NCI-H446 treated with DMSO at 0.1 percent for 48 hours (cell line): ENCODE data around the gene STRN3.
"Not testable (repeated sequence)": the region's sequence is repeated elsewhere in the genome, so short reads cannot be mapped to it uniquely, and the experiment has no call there.

Experiments
- DNase-seq: peaks from one replicate; lab custom pipeline; 2025; lab: John Stamatoyannopoulos, UW

Gene STRN3

DNA sequence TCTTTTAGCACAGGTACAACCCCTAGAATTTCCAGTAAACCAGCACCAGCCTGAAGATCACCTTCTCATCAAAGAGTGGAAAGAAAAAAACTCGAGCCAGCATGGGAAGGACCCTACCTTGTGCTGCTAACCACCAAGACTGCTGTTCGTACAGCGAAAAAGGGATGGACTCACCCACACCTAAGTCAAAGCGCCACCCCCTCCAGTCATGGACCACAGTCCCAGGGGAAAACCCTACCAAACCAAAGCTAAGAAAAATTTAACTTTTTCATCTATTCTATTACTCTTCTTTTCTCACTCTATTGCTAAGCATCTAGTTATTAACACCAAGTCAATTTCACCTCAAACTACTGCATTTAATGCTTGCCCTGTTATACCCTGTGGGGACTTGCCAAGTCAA, 56.4 kb downstream of the STRN3 start:
- DNase-seq, result not testable (repeated sequence)

DNA sequence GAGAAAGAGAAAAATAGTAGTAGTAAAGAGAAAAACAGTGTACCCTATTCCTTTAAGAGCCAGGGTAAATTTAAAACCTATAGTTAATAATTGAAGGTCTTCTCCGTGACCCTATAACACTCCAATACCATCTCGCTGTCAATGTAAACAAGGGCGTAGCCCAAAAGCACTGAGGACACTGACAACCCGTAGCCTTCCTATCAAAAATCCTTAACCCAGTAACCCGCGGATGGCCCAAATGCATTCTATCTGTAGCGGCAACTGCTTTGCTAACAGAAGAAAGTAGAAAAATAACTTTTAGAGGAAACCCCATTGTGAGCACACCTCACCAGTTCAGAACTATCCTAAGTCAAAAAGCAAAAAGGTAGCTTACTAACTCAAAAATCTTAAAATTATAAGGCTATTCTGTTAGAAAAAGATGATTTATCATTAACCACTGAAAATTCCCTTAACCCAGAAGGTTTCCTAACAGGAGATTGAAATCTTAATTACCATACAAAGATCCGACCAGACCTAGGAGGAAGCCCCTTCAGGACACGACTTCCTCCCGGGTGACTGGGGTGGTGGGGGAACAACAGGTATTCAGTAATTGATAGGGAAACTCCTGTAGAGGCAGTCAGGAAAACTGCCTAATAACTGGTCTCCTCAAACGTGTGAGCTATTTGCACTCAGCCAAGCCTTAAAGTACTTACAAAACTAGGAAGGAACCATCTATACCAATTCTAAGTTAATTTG, 58.6 kb downstream of the STRN3 start:
- DNase-seq, result not testable (repeated sequence)

DNA sequence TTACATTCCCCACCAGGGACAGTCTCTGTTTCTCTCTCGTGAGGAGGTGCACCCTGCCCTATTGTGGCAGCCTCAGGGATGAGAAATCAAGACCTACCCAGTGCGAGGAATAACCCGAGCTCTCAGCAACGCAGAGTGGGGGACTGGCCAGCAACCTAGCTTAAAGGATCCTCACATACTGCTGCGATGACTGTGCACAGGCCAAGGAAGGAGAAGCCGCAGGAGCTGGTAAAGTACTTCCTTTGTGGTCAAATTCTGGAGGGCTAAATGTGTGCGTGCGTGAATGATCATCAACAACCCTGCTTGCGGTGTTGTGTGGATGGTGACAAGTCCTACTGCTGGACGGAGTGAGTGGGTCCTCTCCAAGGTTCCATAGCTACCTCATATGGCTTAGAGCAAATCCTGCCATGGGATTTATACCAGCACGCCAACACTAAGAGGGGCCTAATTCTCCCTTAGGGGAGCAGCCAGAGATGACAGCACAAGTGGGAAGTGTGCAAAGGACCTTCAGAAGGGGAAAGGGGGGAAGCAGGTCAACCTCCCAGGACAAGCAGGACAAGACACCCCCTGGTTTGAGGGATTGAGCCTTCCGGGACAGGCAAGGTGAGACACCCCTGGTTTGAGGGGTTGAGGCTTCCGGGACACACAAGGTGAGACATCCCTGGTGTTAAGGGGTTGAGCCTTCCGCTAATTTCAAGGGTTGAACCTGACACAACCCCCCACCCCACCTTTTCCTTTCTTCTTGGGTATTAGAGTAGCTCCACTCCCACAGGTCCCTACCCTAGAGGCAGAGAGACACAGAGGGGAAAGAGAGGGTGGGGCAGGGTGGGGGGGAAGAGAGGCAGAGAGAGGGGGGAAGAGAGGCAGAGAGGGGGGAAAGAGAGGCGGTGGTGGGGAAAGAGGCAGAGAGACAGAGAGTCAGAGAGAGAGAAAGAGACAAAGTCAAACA, 59.5 kb downstream of the STRN3 start:
- DNase-seq, result no peak

DNA sequence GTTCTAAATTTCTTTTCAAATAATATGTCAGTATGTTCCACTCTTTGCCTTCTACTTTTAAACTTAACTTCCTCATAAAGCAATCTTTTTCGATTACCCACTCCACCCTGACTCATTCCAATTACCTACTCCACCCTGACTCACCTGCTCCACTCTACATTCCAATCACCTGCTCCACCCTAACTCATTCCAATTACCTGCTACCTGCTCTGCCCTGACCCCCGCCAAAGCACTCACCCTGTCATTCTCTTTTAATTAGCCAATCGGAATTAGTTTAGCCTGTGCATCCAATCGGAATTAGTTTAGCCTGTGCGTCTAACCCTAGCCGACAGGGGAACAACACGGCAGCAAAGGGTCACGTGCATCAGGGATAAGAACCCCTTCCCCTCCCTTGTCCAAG, 60.3 kb downstream of the STRN3 start:
- DNase-seq, result not testable (repeated sequence)

DNA sequence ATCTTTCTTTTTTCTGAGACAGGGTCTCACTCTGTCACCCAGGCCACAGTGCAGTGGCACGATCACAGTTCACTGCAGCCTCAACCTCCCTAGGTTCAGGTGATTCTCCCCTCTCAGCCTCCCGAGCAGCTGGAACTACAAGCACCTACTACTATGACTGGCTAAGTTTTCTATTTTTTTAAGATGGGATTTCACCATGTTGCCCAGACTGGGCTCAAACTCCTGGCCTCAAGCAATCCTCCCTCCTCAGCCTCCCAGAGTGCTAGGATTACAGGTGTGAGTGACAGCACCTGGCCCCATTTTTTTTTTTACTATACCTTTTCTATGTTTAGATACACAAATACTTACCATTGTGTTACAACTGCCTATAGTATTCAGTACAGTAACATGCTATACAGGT, 63.6 kb downstream of the STRN3 start:
- DNase-seq, result not testable (repeated sequence)

DNA sequence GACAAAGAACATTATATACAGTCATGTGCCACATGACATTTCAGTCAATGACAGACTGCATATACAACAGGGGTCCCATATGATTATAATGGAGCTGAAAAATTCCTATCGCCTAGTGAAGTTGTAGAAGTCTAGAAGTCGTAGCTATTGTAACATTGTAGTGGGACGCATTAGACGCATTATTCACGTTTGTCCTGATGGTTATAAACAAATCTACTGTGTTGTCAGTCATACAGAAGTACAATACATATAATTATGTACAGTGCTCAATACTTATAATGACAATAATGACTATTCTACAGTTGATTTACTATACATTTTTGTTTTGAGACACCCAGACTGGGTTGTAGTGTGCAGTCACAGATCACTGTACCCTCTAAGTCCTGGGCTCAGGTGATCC, 64.8 kb downstream of the STRN3 start:
- no peak for DNase-seq

DNA sequence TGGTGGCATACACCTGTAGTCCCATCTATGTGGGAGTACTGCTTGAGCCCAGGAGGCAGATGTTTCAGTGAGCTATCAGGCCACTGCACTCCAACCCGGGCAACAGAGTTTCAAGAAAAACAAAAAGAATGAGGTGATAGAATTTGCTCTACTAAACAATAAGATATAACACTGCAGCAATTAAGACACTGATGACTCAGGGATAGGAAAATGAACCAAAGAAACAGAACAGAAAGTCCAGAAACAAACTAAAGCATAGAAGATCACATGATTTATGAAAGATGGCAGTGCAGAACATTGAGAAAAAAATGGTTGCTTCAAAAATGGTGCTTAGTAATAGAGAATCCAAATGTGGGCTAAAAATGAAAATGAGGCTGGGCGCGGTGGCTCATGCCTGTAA, 66.0 kb downstream of the STRN3 start:
- DNase-seq, result no peak

DNA sequence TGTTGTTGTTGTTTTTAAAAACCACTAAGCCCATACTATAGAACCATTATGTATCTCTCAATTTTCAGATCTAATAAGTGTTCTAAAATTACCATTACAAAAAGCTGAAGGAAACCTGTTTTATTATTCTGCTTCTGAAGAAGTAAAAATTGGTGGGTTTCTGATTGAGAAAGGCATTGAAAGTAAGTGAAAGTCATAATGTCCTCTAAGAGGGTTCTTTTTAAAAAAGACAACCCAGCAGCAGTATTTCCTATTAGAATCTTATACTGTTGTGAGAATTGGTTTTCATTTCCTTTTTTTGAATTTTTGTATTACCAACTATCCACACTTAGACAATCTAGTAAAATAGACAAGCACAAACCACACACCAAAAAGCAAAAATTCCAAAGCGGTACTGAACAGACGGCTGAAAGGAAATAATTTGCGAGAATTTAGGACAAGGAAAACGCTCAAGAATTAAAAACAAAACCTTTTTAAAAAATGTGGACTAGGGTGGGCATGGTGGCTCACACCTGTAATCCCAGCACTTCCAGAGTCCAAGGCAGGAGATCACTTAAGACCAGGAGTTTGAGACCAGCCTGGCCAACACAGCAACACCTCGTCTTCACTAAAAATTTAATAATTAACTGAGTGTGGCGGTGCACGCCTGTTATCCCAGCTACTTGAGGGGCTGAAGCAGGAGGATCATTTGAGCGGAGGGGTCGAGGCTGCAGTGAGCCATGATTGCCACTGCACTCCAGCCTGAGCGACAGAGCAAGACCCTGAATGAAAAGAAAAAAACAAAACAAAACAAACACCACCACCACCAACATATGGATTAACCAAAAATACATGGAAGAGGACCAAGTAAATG, 67.4 kb downstream of the STRN3 start:
- no peak for DNase-seq

DNA sequence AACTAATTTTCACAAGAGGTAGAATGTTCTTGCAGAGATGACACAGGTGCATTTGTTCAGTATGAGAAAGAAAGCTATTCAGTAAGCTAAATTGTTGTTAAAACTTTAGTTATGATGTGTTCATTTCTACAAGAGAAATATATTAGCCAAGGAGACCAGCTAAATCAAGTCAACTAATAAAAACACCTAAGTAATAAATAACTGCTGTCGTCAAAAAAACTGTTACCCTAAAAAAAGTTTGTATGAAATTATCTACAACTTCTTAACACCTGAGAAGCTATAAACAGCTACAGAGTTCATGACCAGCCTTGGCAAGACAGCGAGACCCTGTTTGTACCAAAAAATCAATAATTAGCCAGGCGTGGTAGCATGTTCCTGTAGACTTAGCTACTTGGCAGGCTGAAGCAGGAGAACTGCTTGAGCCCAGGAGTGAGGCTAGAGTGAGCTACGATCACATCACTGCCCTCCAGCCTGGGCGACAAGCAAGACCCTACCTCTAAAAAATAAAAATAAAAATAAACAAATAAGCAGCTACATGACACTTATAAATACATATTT, 68.3 kb downstream of the STRN3 start:
- no peak for DNase-seq

DNA sequence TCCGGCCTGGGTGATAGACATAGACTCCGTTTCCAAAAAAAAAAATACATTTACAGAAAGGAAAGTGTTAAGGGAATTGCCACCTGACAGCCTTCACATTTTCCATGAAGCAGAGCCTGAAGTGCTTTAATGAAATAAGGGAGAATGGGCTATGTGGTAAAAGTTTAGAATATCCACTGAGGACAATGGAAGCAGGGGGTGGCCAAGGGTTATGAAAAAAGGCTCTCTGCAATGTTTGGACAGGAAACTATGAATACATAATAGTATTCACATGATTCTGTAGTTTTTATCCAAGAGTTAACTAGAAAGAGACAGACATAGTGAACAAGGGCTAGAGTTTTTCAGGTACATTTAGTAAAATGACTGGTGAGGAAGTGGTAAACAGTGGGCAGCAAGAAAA, 76.5 kb downstream of the STRN3 start:
- no peak for DNase-seq

DNA sequence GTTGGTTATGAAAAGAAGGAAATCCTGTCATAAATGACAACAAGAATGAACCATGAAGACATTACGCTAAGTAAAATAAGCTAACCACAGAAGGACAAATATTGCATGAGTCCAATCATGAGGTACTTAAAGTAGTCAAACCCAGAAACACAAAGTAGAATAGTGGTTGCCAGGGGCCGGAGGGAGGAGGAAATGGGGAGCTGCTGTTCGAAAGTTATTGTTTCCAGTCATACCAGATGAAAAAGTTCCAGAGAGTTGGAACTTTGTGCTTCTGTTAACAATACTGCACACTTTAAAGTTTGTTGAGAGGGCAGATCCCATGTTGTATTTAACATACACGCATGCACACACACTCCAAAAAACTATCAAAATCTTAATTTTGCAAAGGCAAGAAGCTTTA, 82.5 kb downstream of the STRN3 start:
- DNase-seq, result no peak

DNA sequence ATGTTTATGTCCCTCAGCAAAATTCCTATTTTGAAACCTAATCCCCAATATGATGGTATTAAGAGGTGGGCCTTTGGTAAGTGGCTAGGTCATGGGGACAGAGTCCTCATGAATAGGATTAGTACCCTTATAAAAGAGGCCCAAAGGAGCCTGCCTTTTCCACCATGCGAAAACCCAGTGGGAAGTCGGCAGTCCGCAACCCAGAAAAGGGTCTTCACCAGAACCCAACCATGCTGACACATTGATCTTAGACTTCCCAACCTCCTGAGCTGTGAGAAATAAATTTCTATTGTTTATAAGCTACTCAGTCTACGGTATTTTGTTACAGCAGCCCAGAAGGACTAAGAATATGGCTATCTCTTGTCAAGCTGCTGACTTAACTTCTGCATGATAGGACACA, 85.3 kb downstream of the STRN3 start:
- no peak for DNase-seq

DNA sequence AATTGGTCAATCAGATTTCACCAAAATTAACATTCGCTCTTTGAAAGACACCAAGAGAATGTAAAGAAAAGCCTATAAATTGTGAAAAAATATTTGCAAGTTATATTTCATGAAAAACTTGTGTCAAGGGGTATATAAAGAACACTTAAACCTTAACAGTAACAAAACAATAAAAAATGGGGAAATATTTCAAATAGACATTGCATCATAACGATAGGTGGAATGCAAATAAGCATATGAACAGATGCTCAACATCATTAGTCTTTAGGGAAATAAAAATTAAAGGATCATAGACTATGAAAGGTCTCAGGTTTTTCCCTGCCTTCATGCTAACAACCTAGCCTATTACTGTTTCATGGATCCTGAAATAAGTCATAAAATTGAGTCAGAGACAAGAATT, 87.6 kb downstream of the STRN3 start:
- no peak for DNase-seq

DNA sequence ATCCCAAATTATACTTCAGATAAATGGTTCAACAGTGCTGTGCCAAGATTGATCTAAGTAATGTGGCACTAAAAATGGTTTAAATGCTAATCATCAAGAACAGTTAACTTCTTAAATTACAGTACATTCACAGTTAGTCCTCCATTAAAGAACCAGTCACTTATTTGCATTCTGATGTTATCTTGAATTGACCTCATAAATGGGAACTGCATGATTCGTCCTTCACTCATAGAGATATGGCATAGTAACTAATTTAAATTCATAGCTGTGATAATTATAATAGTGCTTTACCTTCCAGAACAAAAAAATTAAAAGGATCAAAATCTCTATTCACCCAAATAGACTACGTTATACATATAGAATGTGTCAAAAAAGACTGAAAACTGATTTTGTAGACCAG, 90.7 kb downstream of the STRN3 start:
- no peak for DNase-seq

DNA sequence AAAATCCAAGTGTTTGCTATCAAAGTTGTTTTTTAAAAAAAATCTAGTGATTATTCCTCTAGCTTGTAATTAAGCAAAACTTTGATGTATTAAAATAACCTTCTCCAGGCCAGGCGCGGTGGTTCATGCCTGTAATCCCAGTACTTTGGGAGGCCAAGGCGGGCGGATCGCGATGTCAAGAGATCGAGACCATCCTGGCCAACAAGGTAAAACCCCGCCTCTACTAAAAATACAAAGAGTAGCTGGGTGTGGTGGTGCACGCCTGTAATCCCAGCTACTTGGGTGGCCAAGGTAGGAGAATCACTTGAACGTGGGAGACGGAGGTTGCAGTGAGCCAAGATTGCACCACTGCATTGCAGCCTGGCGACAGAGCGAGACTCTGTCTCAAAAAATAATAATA, 92.2 kb downstream of the STRN3 start:
- DNase-seq, result not testable (repeated sequence)

DNA sequence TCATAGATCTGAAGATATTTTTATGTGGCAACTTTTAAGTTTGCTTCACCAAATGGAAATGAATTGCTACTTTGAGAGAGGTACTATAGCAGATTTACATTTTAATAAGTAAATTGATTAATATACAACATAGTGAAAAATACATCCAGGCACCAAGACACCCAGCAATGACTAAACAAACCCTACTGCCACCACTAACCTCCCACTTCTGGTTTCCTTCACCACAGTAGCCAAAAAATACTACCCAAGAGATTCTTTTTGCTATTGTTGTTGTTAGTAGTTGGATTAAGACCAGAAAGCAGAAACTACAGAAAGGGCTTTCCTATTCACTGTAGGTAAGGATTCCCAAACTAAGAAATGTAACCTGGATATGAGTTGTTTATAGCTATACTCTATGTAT, 97.7 kb downstream of the STRN3 start:
- DNase-seq, result no peak

DNA sequence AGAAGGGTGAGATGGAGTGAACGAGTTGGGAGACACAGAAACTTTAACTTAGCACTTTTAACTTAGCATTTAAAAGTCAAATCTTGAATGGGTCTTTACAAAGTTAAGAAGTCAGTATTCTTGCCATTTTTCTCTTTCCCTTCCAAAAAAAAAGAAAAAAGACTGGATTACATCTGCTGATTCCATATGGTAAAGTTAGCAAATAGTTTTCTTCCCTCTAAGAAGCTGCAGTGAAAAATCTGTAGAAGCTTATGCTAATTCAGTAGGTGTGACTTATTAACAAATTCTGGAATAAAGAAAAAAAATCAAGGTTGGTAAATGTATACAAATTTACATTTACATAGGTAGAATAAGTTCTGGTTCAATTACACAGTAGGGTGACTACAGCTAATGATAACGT, 100.9 kb downstream of the STRN3 start:
- DNase-seq, result no peak

DNA sequence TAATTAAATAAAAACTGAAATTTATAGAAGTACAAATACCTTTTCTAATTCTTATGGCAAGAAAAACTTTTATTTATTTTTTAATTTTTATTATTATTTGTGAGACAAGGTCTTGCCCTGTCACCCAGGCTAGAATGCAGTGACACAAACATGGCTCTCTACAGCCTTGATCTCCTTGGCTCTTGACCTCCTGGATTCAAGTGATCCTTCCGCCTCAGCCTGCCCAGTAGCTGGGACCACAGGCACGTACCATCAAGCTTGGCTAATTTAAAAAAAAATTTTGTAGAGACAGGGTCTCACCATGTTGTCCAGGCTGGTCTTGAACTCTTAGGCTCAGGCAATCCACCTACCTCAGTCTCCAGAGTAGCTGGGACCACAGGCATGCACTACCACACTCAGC, 104.4 kb downstream of the STRN3 start:
- no peak for DNase-seq

DNA sequence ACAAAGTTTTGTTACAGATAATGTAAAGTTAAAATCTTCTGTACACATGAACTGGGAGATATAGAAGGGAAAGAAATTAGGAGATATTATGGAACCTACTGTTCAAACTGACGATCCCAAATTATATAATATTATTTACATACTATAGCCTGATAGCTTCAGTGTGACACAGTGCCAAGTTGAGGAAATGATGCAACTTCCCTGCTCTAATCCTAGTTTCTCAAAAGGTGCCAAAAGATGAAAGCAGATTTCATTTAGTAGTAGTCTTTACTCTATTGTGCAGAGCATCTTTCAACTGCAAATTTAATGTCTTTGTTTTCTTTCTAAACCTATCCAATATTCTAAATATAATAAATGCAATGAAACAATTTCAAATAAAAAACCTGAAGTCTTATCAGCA, 104.9 kb downstream of the STRN3 start:
- no peak for DNase-seq

DNA sequence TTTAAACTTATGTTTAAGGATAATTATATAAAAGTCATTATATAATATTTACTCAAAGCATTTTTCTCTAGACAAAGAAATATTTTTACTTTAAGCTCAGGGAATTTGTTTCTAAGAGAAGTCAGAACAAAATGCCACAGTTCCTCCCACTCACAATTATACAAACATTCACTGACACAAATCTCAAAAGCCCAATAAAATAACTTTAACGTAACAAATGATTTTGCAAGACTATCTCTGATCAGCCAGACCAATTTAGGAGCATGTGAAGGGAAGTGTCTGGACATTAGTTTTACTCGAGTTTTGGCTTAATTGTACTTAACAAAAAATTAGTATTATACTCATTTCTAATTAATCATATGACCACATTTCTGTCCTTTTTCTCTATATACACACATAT, 110.6 kb downstream of the STRN3 start:
- DNase-seq, result no peak

DNA sequence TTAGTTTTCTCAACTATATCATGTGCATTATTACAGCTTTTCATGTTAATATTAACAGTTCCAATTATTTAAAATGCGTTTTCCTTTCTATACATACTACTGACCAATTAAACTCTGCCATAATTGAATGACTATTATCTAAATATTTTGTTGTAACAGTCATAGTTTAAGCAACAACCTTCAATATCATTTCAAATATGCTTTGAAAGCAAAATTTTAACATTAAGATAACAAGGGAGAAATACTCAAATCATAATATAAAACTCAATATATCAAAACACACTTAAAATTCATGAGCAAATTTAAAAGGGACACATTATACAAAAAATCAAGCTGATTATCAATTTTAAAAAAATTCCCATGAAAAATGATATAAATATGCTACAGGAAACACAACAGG, 111.4 kb downstream of the STRN3 start:
- no peak for DNase-seq

DNA sequence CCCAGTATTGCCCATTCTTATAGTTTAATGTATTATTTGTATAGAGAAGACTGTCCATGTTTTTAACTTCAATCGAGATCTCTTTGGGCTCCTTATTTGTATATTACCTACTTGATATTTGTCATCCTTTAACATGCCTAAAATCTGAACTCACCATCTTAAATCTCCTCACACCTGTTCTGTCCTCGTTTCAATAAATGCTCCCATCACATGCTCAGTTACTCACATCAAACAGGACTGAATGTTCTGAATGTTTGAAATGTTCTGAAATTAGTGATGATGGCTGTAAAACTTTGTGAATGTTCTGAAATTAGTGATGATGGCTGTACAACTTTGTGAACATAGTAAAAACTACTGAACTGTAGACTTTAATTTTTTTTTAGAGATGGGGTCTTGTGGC, 117.4 kb downstream of the STRN3 start:
- no peak for DNase-seq
